Measurements from ENCODE around the gene ESRRG.

Gene ESRRG

DNA sequence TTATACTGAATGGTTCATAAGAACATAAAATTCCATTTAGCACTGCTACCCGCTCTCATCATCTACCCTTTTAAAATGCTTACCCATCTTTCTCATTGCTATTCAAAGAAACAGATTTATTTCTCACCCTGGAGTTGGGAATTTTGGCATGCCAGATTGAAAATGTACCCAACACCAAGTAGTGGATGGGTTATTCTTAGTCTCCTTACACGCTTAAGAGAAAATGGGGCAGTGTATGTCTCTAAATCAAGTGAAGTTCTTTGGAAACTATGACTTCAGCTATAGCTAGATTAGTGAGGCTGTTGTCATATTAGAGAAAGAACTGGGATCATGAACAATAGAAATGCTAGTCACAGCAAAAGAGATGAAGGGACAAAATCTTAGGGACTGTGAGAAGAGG, 27.7 kb upstream of the ESRRG start:
- CTCF ChIA-PET, result no interaction called here
- DNase-seq (ENCODE audit: low read depth, low spot score), result no peak
- TF ChIP-seq, protein P1, sequence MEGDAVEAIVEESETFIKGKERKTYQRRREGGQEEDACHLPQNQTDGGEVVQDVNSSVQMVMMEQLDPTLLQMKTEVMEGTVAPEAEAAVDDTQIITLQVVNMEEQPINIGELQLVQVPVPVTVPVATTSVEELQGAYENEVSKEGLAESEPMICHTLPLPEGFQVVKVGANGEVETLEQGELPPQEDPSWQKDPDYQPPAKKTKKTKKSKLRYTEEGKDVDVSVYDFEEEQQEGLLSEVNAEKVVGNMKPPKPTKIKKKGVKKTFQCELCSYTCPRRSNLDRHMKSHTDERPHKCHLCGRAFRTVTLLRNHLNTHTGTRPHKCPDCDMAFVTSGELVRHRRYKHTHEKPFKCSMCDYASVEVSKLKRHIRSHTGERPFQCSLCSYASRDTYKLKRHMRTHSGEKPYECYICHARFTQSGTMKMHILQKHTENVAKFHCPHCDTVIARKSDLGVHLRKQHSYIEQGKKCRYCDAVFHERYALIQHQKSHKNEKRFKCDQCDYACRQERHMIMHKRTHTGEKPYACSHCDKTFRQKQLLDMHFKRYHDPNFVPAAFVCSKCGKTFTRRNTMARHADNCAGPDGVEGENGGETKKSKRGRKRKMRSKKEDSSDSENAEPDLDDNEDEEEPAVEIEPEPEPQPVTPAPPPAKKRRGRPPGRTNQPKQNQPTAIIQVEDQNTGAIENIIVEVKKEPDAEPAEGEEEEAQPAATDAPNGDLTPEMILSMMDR (IDR thresholded peaks at IDR 0.05; ENCODE audit: insufficient read depth, low read length, missing control alignments), result no peak
- POLR2A ChIA-PET, result no interaction called here
- no peak overlapping the region for H3K4me3 ChIP-seq (ENCODE audit: low read depth, low read length)

DNA sequence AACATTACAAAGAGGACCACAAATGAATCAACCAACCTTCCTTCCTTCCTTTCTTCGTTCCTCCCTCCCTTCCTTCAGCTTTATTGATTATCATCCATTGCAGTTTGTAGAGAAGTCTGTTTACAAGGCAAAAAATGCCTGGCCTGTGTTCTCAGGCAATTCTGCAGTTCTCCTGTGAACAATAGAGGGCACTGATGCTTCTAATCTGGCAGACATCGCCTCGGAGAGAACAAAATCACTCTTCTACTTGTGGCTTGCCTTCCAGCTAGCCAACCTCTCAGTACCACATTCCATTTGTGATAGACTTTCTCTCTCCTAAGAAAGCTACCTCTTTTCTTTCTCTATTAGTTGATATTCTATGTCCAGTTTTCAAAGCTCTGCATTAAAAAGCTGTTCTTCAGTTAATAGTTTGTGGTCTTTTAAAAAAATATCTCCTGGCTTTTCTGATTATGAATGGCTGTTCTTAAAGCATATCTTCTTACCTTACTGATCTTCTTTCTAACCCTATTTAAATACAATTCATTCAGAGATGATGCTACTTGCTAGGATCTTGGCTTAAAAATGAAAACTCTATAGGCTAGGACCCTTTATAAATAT, 26.9 kb upstream of the ESRRG start:
- CTCF ChIA-PET, result interaction anchor here (0.7 to 1.4 kb wide), 8 partner anchors 9 to 1421 kb away, joined by 3 to 7 read pairs (median 3); no protein-coding TSS in a partner anchor
- H3K4me3 ChIP-seq (ENCODE audit: low read depth, low read length), result no peak overlapping the region
- TF ChIP-seq, protein P1 (IDR thresholded peaks at IDR 0.05; ENCODE audit: insufficient read depth, low read length, missing control alignments), result peak; percentile 53
- POLR2A ChIA-PET, result no interaction called here
- DNase-seq (ENCODE audit: low read depth, low spot score), result peak; percentile 5

DNA sequence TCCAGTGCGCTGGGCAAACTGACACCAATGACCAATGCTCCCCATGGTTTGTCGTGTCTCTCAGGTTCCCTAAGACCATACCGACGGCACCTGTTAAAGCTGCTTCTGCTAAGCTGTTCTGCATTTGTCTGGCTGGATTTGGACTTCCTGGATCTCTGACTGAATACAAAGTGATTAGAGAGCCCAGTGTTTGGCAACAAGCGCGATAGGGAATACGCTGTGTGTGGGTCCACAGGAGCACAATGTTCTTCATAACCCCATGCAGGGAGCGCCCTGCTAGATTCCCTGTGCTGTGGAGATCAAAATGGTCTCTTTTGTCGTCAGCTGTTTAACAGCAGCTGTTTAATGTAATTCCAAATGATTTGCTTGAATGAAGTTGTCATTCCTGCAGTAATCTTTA, 26.0 kb upstream of the ESRRG start:
- no peak overlapping the region for H3K4me3 ChIP-seq (ENCODE audit: low read depth, low read length)
- ChIA-PET CTCF (interaction anchor here (0.8 to 1.4 kb wide), 6 partner anchors 9 to 1422 kb away, joined by 3 to 7 read pairs (median 3); no protein-coding TSS in a partner anchor), POLR2A (no interaction called here)
- DNase-seq (ENCODE audit: low read depth, low spot score), result no peak
- TF ChIP-seq, protein P1 (IDR thresholded peaks at IDR 0.05; ENCODE audit: insufficient read depth, low read length, missing control alignments), result no peak

DNA sequence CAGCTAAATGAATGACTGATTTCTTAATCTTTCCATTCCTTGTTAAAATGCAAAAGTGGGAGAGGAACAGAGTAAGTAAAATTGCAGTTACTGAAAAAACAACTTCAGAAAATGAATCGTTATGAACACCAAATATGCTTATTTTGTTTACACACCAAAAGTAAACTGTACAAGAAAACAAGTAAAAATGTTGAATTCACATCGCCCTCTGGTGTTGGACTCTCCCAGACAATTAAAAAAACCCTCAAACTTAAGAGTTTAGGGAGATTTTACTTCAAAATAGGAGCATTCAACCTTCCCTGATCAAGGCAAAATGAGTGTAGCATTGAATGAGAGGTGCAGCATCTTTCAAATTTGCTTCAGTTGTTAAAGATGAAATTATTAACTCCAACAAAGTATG, 19.4 kb upstream of the ESRRG start:
- TF ChIP-seq, protein P1 (IDR thresholded peaks at IDR 0.05; ENCODE audit: insufficient read depth, low read length, missing control alignments), result no peak
- no peak for DNase-seq (ENCODE audit: low read depth, low spot score)
- POLR2A ChIA-PET, result no interaction called here
- H3K4me3 ChIP-seq (ENCODE audit: low read depth, low read length), result no peak overlapping the region
- CTCF ChIA-PET, result interaction anchor here (0.8 kb wide), 1 partner anchor 749 kb away, joined by 3 read pairs; no protein-coding TSS in a partner anchor

DNA sequence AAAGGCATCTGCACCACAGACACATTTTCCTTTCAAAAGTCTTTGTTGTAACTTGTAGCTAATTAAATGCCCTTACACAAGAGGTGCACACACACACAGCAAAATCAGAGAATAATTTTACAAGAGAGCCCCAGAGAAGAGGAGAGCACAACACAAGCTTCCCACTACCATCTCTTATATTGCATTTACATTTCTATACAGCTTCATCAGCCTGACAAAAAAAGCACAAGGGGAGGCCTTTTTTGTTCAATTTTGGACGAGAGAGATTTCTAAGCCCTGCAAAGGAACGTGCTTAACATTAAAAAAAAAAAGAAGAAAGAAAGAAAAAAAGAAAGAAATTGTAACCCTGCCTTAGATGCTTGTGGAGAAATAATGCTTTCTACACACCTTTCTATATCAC, 17.1 kb upstream of the ESRRG start:
- no peak for DNase-seq (ENCODE audit: low read depth, low spot score)
- no peak overlapping the region for H3K4me3 ChIP-seq (ENCODE audit: low read depth, low read length)
- POLR2A ChIA-PET, result no interaction called here
- CTCF ChIA-PET, result interaction anchor here (0.6 to 1.6 kb wide), 2 partner anchors 9 to 42 kb away, joined by 3 to 7 read pairs; no protein-coding TSS in a partner anchor
- TF ChIP-seq, protein P1 (IDR thresholded peaks at IDR 0.05; ENCODE audit: insufficient read depth, low read length, missing control alignments), result no peak

DNA sequence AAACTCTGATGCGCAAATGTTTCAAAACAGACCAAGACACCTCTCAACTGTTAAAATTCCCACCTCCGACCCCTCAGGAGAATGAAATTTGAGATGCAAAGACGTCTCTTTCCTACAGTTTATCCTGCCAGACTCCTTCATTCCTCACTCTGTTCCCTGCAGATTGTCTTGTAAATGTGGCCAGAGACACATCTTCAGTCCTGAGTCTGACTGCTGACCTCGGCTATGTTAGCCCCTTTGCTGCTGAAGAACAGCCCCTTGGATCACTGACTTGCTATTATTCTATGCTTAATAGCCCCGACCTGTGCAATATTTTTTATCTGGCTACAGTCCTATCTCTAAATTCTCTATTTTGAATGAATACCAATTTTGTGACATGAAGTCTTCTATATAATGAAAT, 16.6 kb upstream of the ESRRG start:
- no peak overlapping the region for H3K4me3 ChIP-seq (ENCODE audit: low read depth, low read length)
- TF ChIP-seq, protein P1 (IDR thresholded peaks at IDR 0.05; ENCODE audit: insufficient read depth, low read length, missing control alignments), result no peak
- POLR2A ChIA-PET, result no interaction called here
- DNase-seq (ENCODE audit: low read depth, low spot score), result no peak
- CTCF ChIA-PET, result interaction anchor here (0.6 to 1.6 kb wide), 2 partner anchors 10 to 42 kb away, joined by 3 to 7 read pairs; no protein-coding TSS in a partner anchor

Data from AG04449 (cell line).